ENCODE results near the gene PRH1. TPM values are rescaled to one million over a fixed set of nuclear protein-coding genes. Genes with fewer than 3 reads are reported as not detected.

Gene PRH1
- total RNA-seq, 1 experiment from 2014 or later = 12.4 TPM

- no TSS peak for BruUV-seq (replicated peaks)
- no peaks in the 10 kb centered on the region for H3K27me3 Mint-ChIP-seq (ENCODE audit: unreplicated experiment)
- H3K4me3 Mint-ChIP-seq (ENCODE audit: low read depth, unreplicated experiment) = no peak within 1 kb of the TSS
- intact Hi-C loops (cut with micrococcal nuclease; ENCODE audit: unreplicated experiment) = no loop called here
- DNase-seq = no peak
- no peak for TF ChIP-seq CTCF (IDR thresholded peaks at IDR 0.05; ENCODE audit: unreplicated experiment)
- no peak within 1 kb of the TSS for H3K27ac Mint-ChIP-seq (ENCODE audit: unreplicated experiment)
- H3K4me1 Mint-ChIP-seq (ENCODE audit: low read depth, unreplicated experiment) = peaks cover 7% of the 10 kb centered on the region
- CTCF ChIA-PET = no interaction called here
- H3K9me3 Mint-ChIP-seq (ENCODE audit: low read depth, unreplicated experiment) = no peaks in the 10 kb centered on the region
- peaks cover 2% of the 10 kb centered on the region for H3K36me3 Mint-ChIP-seq (ENCODE audit: insufficient read depth, unreplicated experiment)
Measured at GRCh38 chr12:10849425-10849878, 34.6 kb downstream of the PRH1 start, which contains the start of gene PRR4. Gene PRR4, minus strand, starts transcription at chr12:10849475. Its CDS starts 38 bp downstream, at chr12:10849437.

DNA sequence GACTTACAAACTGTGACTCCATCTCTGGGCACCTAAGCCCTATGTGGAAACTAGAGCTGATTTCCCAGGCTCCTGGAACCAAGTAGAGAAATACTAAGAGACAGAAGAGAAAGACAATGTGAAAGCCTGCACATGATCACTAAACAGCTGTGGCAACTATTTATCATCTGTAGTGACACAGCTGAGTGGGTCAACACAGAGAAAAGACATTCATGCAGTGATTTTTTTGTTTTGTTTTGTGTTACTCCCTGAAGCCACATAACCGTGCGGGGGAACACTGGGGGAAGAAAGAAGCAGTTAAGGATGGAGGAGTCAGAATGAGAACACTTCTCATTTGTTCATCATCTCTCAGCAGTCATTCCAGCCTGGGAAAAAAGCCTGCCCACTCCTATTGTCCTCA is 36.3 kb downstream of the PRH1 start:
- Mint-ChIP-seq H3K27ac (ENCODE audit: unreplicated experiment) (no peak overlapping the region), H3K36me3 (ENCODE audit: insufficient read depth, unreplicated experiment) (no peaks in the 10 kb centered on the region), H3K4me1 (ENCODE audit: low read depth, unreplicated experiment) (peaks cover 7% of the 10 kb centered on the region), H3K9me3 (ENCODE audit: low read depth, unreplicated experiment) (no peaks in the 10 kb centered on the region), H3K27me3 (ENCODE audit: unreplicated experiment) (no peaks in the 10 kb centered on the region), H3K4me3 (ENCODE audit: low read depth, unreplicated experiment) (no peak overlapping the region)
- CTCF ChIA-PET = interaction anchor here (0.8 kb wide), 1 partner anchor 9 kb away, joined by 5 read pairs; no protein-coding TSS in a partner anchor
- TF ChIP-seq CTCF (IDR thresholded peaks at IDR 0.05; ENCODE audit: unreplicated experiment) = no peak
- DNase-seq = no peak
- intact Hi-C loops (cut with micrococcal nuclease; ENCODE audit: unreplicated experiment) = no loop called here
- no TSS peak for BruUV-seq (replicated peaks)

DNA sequence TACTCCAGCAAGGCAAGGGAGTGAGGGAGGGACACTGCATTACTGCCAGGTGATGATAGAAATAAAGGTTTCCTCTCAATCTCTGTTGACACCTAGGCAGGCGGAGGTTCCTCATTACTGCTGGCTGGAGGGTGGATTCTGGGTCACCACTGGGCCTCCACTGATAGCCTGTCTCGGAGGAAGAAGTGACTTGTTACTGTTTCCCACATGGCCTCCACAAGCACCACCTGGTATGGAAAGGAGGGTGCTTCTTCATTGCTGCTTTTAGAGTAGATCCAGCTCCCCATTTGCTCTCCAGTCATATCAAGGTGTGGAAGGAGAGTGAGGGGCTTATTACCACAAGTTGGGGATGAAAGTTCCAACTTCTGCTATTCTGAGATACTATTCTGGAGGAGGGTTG is 41.2 kb downstream of the PRH1 start:
- CTCF ChIA-PET = no interaction called here
- H3K4me3 Mint-ChIP-seq (ENCODE audit: low read depth, unreplicated experiment) = no peak overlapping the region
- intact Hi-C loops (cut with micrococcal nuclease; ENCODE audit: unreplicated experiment) = no loop called here
- no peaks in the 10 kb centered on the region for H3K36me3 Mint-ChIP-seq (ENCODE audit: insufficient read depth, unreplicated experiment)
- no peaks in the 10 kb centered on the region for H3K27me3 Mint-ChIP-seq (ENCODE audit: unreplicated experiment)
- no peaks in the 10 kb centered on the region for H3K4me1 Mint-ChIP-seq (ENCODE audit: low read depth, unreplicated experiment)
- BruUV-seq (replicated peaks) = no TSS peak
- no peak for DNase-seq
- H3K9me3 Mint-ChIP-seq (ENCODE audit: low read depth, unreplicated experiment) = no peaks in the 10 kb centered on the region
- no peak for TF ChIP-seq CTCF (IDR thresholded peaks at IDR 0.05; ENCODE audit: unreplicated experiment)
- no peak overlapping the region for H3K27ac Mint-ChIP-seq (ENCODE audit: unreplicated experiment)

DNA sequence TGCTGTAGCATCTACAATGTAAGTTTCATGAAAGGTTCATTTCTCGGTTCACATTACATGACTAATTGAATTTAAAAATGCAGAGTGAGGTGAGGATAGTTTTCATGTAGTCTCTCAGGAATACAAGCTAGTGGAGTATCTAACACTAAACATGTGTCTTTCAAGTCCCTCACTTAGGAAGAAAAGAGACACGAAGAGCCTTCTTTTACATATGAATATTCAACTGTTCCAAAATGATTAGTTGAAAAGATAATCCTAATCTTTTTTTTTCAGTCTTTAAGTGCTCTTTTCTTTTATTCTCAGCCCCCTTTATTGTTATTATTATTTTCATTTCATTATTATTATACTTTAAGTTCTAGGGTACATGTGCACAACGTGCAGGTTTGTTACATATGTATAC is 45.6 kb downstream of the PRH1 start:
- CTCF ChIA-PET = no interaction called here
- DNase-seq = no peak
- Mint-ChIP-seq H3K27me3 (ENCODE audit: unreplicated experiment) (no peaks in the 10 kb centered on the region), H3K4me1 (ENCODE audit: low read depth, unreplicated experiment) (no peaks in the 10 kb centered on the region), H3K4me3 (ENCODE audit: low read depth, unreplicated experiment) (no peak overlapping the region), H3K36me3 (ENCODE audit: insufficient read depth, unreplicated experiment) (no peaks in the 10 kb centered on the region), H3K9me3 (ENCODE audit: low read depth, unreplicated experiment) (no peaks in the 10 kb centered on the region), H3K27ac (ENCODE audit: unreplicated experiment) (no peak overlapping the region)
- intact Hi-C loops (cut with micrococcal nuclease; ENCODE audit: unreplicated experiment) = no loop called here
- TF ChIP-seq CTCF (IDR thresholded peaks at IDR 0.05; ENCODE audit: unreplicated experiment) = no peak
- no TSS peak for BruUV-seq (replicated peaks)

Other genes starting within 250 kb of the PRH1 start
- gene STYK1, start 210.2 kb downstream of the PRH1 start, total RNA-seq (2022) = 8.4 and 10.7 TPM in 2 replicates
- gene YBX3, start 160.9 kb downstream of the PRH1 start, total RNA-seq (2022) = 295 and 312 TPM in 2 replicates
- not detected in 2 replicates for gene TAS2R7, start 81.6 kb downstream of the PRH1 start, total RNA-seq (2022)
- gene TAS2R8, start 77.0 kb downstream of the PRH1 start, total RNA-seq (2022) = not detected in 2 replicates
- not detected in 2 replicates for gene TAS2R9, start 74.1 kb downstream of the PRH1 start, total RNA-seq (2022)
- 1.5 and 1.7 TPM in 2 replicates for gene TAS2R10, start 57.9 kb downstream of the PRH1 start, total RNA-seq (2022)
- gene PRR4, start 34.8 kb downstream of the PRH1 start, total RNA-seq (2022) = 3.1 and 4.7 TPM in 2 replicates
- 1.8 and 2.5 TPM in 2 replicates for gene TAS2R13, start 25.3 kb upstream of the PRH1 start, total RNA-seq (2022)
- not detected in 2 replicates for gene PRH2, start 45.0 kb upstream of the PRH1 start, total RNA-seq (2022)
- gene TAS2R14, start 55.0 kb upstream of the PRH1 start, total RNA-seq (2022) = 2.9 TPM in 2 replicates
- 1.8 TPM in 2 replicates for gene TAS2R50, start 102.7 kb upstream of the PRH1 start, total RNA-seq (2022)
- 2.4 and 3.3 TPM in 2 replicates for gene TAS2R20, start 114.0 kb upstream of the PRH1 start, total RNA-seq (2022)
- 3.2 and 4.5 TPM in 2 replicates for gene TAS2R19, start 138.4 kb upstream of the PRH1 start, total RNA-seq (2022)
- 3.6 and 4.1 TPM in 2 replicates for gene TAS2R31, start 147.2 kb upstream of the PRH1 start, total RNA-seq (2022)
- 1.1 and 2.2 TPM in 2 replicates for gene TAS2R46, start 178.0 kb upstream of the PRH1 start, total RNA-seq (2022)
- 1.7 and 1.8 TPM in 2 replicates for gene TAS2R43, start 208.1 kb upstream of the PRH1 start, total RNA-seq (2022)